Measurements from ENCODE around the gene PIK3R3.

DNA sequence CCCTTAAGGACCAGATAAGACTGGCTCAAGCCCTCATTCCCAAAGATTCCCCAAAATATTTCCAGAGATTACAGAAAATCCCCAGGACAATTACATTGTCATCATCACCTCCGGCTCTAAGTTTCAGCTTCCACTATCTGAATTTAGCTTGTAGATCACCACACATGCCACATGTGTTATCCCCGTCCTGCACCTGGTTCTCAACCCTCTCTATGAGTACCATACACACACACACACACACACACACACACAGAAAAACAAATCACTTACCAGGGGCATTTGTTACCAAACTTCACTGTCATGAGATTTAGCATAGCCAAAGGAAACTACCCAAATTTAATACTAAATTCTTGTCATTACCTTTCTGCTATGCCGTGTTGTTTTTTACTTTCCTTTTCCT lies 27.1 kb upstream of the PIK3R3 start:
- TF ChIP-seq, protein P1, sequence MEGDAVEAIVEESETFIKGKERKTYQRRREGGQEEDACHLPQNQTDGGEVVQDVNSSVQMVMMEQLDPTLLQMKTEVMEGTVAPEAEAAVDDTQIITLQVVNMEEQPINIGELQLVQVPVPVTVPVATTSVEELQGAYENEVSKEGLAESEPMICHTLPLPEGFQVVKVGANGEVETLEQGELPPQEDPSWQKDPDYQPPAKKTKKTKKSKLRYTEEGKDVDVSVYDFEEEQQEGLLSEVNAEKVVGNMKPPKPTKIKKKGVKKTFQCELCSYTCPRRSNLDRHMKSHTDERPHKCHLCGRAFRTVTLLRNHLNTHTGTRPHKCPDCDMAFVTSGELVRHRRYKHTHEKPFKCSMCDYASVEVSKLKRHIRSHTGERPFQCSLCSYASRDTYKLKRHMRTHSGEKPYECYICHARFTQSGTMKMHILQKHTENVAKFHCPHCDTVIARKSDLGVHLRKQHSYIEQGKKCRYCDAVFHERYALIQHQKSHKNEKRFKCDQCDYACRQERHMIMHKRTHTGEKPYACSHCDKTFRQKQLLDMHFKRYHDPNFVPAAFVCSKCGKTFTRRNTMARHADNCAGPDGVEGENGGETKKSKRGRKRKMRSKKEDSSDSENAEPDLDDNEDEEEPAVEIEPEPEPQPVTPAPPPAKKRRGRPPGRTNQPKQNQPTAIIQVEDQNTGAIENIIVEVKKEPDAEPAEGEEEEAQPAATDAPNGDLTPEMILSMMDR (optimal IDR thresholded peaks at IDR 0.05 in 1 of 3, IDR thresholded peaks at IDR 0.05 in 1 of 3, conservative IDR thresholded peaks at IDR 0.05 in 1 of 3; ENCODE audit: extremely low read depth in 1 of 3, insufficient read depth in 2 of 3, low read length in 3 of 3): no peak
- no peak for TF ChIP-seq EZH2 (IDR thresholded peaks at IDR 0.05; ENCODE audit: low read length)

Measured in keratinocyte (primary cell).